DND-41 (cell line): Measurements from ENCODE around the gene IL20RA.

Experiments
- ATAC-seq: fragments of 200-7000 bp; cut with Tn5 transposase; 3 replicates; pipeline ENCODE4 v1.9.1; 2021; ENCODE audit warnings: low read depth; ENCODE audit not compliant: insufficient read depth
- DNase-seq: peaks from one replicate; pipeline ENCODE4 v3.0.0-alpha.2; 2020
- H2AFZ ChIP-seq: 2 replicates; pipeline ENCODE4 v1.6.0; 2012; ENCODE audit warnings: low read depth, low read length
- H3K27ac ChIP-seq: 2 replicates; pipeline ENCODE4 v1.5.1; 2012; ENCODE audit warnings: low read length, inconsistent platforms
- H3K27me3 ChIP-seq: fragments of 200-600 bp; sonication (generic); 2 replicates; pipeline ENCODE4 v1.6.0; 2012; ENCODE audit warnings: low read length, mild to moderate bottlenecking, inconsistent platforms; ENCODE audit not compliant: insufficient read depth, poor library complexity
- H3K36me3 ChIP-seq: 2 replicates; pipeline ENCODE4 v1.5.1; 2012; ENCODE audit warnings: low read length, inconsistent platforms; ENCODE audit not compliant: insufficient read depth
- H3K4me1 ChIP-seq: 2 replicates; pipeline ENCODE4 v1.5.1; 2012; ENCODE audit warnings: mild to moderate bottlenecking, low read length; ENCODE audit not compliant: insufficient read depth
- H3K4me2 ChIP-seq: 2 replicates; pipeline ENCODE4 v1.6.0; 2012; ENCODE audit warnings: mild to moderate bottlenecking, moderate library complexity, low read length, inconsistent platforms; ENCODE audit not compliant: insufficient read depth
- H3K4me3 ChIP-seq, 2 experiments: fragments of 200-600 bp in 1 of 2; shearing (Covaris generic) in 1 of 2; 2 replicates each; pipeline ENCODE4 v1.5.1; 2012 to 2016; ENCODE audit warnings: inconsistent platforms in 2 of 2, low read length in 2 of 2, mild to moderate bottlenecking in 2 of 2, low read depth in 1 of 2, moderate library complexity in 1 of 2
- H3K79me2 ChIP-seq: 2 replicates; pipeline ENCODE4 v1.6.0; 2012; ENCODE audit warnings: low read length, inconsistent platforms; ENCODE audit not compliant: insufficient read depth
- H3K9ac ChIP-seq: 2 replicates; pipeline ENCODE4 v1.6.0; 2012; ENCODE audit warnings: low read depth, mild to moderate bottlenecking, inconsistent platforms, low read length, moderate library complexity
- H3K9me3 ChIP-seq: 2 replicates; pipeline ENCODE4 v1.5.1; 2012; ENCODE audit warnings: low read length, moderate library complexity, mild to moderate bottlenecking, inconsistent platforms; ENCODE audit not compliant: insufficient read depth, severe bottlenecking
- H4K20me1 ChIP-seq: 2 replicates; pipeline ENCODE4 v1.6.0; 2012; ENCODE audit warnings: low read length; ENCODE audit not compliant: insufficient read depth
- EZH2 ChIP-seq: IDR thresholded peaks from 3 replicates; pipeline ENCODE4 v1.6.1; 2012; ENCODE audit warnings: borderline replicate concordance, low read depth, mild to moderate bottlenecking, moderate library complexity, low read length, inconsistent platforms; ENCODE audit not compliant: severe bottlenecking
- TF ChIP-seq, protein P1 (sequence below): IDR thresholded peaks from 2 replicates; pipeline ENCODE4 v1.5.1; 2012; ENCODE audit warnings: borderline replicate concordance, low read length, moderate library complexity, mild to moderate bottlenecking; ENCODE audit not compliant: poor library complexity, severe bottlenecking; ENCODE audit errors: extremely low read depth

IL20RA gene

DNA sequence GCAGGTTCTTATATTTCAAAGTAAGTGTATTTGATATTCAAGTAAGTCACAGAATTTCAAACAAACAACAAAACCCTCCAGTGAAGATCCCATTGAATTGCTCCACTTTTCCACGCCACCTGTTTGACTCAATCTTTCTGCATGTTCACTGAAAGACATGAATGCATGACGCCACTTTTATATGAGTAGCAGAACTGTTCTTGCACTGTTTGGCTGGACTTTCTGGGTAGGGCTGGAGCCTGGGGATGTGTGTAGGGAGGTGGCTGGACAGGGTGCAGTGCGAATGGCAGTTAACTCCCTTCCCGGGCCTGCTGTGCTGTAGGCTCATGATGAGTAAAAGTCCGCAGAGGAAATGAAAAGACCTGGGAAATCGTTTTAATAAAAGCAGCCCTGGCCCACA lies 39.7 kb downstream of the IL20RA start:
- H4K20me1 ChIP-seq: no peaks in the 10 kb centered on the region
- ATAC-seq: no peak

DNA sequence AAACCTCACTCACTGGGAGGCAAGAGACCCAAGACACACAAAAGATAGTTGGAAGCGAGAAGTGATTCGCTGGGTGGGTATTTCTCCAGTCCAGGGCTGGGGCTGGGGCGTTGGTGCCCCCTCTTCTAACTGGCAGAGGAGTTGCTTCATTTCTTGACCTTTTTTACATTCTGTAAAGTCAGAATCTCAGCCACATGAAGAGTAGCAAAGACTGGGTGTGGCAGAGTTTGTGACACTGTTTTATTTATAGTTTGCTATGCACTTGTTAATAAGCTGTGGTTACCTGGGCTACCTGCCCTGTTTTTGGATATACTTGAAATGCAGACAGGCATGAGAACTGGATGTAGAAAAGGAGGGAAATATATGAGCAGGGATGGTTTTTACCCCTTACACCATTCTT lies 42.3 kb downstream of the IL20RA start:
- Histone ChIP-seq H3K4me3 (no peak overlapping the region), H3K4me2 (no peak overlapping the region), H3K27ac (no peak overlapping the region), H3K79me2 (no peaks in the 10 kb centered on the region), H3K27me3 (peaks cover 20% of the 10 kb centered on the region), H2AFZ (no peak overlapping the region), H4K20me1 (no peaks in the 10 kb centered on the region), H3K9ac (no peak overlapping the region), H3K36me3 (no peaks in the 10 kb centered on the region), H3K4me1 (no peaks in the 10 kb centered on the region), H3K9me3 (no peaks in the 10 kb centered on the region)
- ATAC-seq: no peak
- no peak for TF ChIP-seq EZH2
- TF ChIP-seq, protein P1, sequence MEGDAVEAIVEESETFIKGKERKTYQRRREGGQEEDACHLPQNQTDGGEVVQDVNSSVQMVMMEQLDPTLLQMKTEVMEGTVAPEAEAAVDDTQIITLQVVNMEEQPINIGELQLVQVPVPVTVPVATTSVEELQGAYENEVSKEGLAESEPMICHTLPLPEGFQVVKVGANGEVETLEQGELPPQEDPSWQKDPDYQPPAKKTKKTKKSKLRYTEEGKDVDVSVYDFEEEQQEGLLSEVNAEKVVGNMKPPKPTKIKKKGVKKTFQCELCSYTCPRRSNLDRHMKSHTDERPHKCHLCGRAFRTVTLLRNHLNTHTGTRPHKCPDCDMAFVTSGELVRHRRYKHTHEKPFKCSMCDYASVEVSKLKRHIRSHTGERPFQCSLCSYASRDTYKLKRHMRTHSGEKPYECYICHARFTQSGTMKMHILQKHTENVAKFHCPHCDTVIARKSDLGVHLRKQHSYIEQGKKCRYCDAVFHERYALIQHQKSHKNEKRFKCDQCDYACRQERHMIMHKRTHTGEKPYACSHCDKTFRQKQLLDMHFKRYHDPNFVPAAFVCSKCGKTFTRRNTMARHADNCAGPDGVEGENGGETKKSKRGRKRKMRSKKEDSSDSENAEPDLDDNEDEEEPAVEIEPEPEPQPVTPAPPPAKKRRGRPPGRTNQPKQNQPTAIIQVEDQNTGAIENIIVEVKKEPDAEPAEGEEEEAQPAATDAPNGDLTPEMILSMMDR: no peak
- no peak for DNase-seq

More for the DNA sequence above, 39.7 kb downstream of the IL20RA start:
- Histone ChIP-seq H3K79me2 (no peaks in the 10 kb centered on the region), H3K4me2 (no peak overlapping the region), H3K27me3 (peaks cover 27% of the 10 kb centered on the region), H3K9me3 (no peaks in the 10 kb centered on the region), H3K9ac (no peak overlapping the region), H3K36me3 (no peaks in the 10 kb centered on the region), H2AFZ (no peak overlapping the region), H3K27ac (no peak overlapping the region), H3K4me3 (no peak overlapping the region), H3K4me1 (no peaks in the 10 kb centered on the region)
- no peak for TF ChIP-seq EZH2
- TF ChIP-seq, protein P1: no peak
- no peak for DNase-seq

DNA sequence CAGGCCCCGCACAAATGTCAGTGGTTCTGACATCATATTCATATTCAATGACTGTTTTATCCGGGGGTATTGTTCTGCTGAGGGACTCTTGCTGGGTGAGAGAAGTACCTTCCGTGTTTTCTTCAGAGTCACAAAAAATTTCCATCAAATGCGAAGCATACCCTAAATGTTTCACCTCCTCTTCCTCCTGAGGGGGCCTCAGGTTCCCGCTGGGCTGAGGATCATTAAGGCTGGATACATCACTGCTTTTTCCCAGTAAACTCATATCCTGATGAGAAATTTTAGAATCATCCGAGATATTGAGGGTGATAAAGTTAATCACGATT lies 42.8 kb downstream of the IL20RA start:
- Histone ChIP-seq H3K4me1 (no peaks in the 10 kb centered on the region), H3K4me3 (no peak overlapping the region), H4K20me1 (no peaks in the 10 kb centered on the region), H3K36me3 (no peaks in the 10 kb centered on the region), H3K9me3 (no peaks in the 10 kb centered on the region), H3K27ac (no peak overlapping the region), H3K27me3 (peaks cover 20% of the 10 kb centered on the region), H3K9ac (no peak overlapping the region), H3K79me2 (no peaks in the 10 kb centered on the region), H2AFZ (no peak overlapping the region), H3K4me2 (no peak overlapping the region)
- TF ChIP-seq EZH2: no peak
- TF ChIP-seq, protein P1: no peak
- DNase-seq: no peak
- ATAC-seq: no peak

DNA sequence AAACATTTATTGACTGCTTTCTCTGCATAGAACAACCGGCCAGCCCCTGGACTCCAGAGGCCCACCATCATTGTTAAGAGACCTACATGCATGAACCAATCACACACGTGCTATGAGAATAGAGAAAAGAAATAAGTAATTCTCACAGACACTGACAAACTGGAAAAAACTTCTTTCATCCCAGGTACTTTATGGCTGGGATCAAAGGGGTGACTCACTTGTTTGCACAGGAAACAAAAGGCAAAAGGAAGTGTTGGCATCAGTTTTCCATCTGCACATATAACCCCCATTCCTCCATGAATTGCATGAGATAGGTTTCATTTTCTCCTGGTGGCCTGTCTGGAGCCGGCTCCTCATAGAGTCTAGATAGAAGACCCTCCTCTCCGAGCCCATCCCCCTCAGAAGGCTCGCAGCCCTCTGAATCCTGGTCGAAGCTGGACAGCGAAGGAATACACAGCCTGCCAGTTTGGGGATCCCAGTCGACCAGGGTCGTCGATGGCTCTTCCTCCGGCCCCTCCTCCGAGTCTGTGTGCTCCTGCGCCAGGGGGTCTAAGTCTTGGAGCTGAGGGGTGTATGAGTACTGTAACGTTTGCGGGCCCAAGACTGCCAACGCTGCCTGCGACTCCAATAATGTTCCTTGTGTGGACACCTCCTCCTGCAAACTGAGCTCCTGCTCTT lies 43.3 kb downstream of the IL20RA start:
- no peak overlapping the region for H3K9ac ChIP-seq
- no peaks in the 10 kb centered on the region for H3K4me1 ChIP-seq
- no peaks in the 10 kb centered on the region for H3K36me3 ChIP-seq
- no peaks in the 10 kb centered on the region for H3K9me3 ChIP-seq
- H3K4me3 ChIP-seq: no peak overlapping the region
- ATAC-seq: no peak
- H2AFZ ChIP-seq: no peak overlapping the region
- no peak for TF ChIP-seq EZH2
- TF ChIP-seq, protein P1: no peak
- H3K27me3 ChIP-seq: peaks cover 20% of the 10 kb centered on the region
- no peak overlapping the region for H3K27ac ChIP-seq
- DNase-seq: no peak
- H4K20me1 ChIP-seq: no peaks in the 10 kb centered on the region
- H3K4me2 ChIP-seq: no peak overlapping the region
- H3K79me2 ChIP-seq: no peaks in the 10 kb centered on the region
